SK-N-SH (cell line): ENCODE data around the gene ZNF222. TPM values are rescaled to one million over a fixed set of nuclear protein-coding genes. Genes with fewer than 3 reads are reported as not detected.

Experiments
- CTCF ChIA-PET: fragments of 300-600, 350-600 bp; formaldehyde crosslinking; extraction: SDS; loops from one replicate; lab custom pipeline; 2021; lab: Yijun Ruan, JAX
- POLR2A ChIA-PET: fragments of 350-600 bp; sonication (Branson Sonifier 250); formaldehyde crosslinking; extraction: SDS; loops from one replicate; lab custom pipeline; 2020; ENCODE audit warnings: antibody characterized with exemption, inconsistent platforms; lab: Yijun Ruan, JAX
- DNase-seq: peaks from one replicate; pipeline ENCODE4 v3.0.0; 2012
- H2AFZ ChIP-seq: fragments of 200-600 bp; sonication (generic); 2 replicates; pipeline ENCODE4 v1.8.1; 2016; ENCODE audit warnings: antibody characterized with exemption, mild to moderate bottlenecking, low read depth
- H3F3A ChIP-seq: fragments of 200-600 bp; sonication (generic); replicated peaks from 2 replicates; pipeline ENCODE3; 2016; ENCODE audit warnings: antibody characterized with exemption, mild to moderate bottlenecking; ENCODE audit not compliant: insufficient read depth
- H3K27ac ChIP-seq, 2 experiments: fragments of 200-500 bp in 1 of 2; fragments of 200-600 bp in 1 of 2; sonication (Bioruptor generic) in 1 of 2; sonication (generic), shearing (Covaris generic) in 1 of 2; 2 replicates each; pipeline versions ENCODE4 v1.5.1 to v1.6.1; 2014 to 2016; ENCODE audit warnings: low read depth in 2 of 2, inconsistent platforms in 1 of 2, low read length in 1 of 2, mild to moderate bottlenecking in 1 of 2, mixed read lengths in 1 of 2
- H3K27me3 ChIP-seq: fragments of 200-600 bp; sonication (generic), shearing (Covaris generic); 2 replicates; pipeline ENCODE4 v1.6.1; 2016; ENCODE audit warnings: mixed run types; ENCODE audit not compliant: insufficient read depth
- H3K36me3 ChIP-seq, 2 experiments: fragments of 200-500 bp in 1 of 2; fragments of 200-600 bp in 1 of 2; sonication (Bioruptor generic) in 1 of 2; sonication (generic) in 1 of 2; replicated peaks in 1 of 2; 2 replicates each; pipeline versions ENCODE3 to v1.5.1; 2014 to 2016; ENCODE audit warnings: low read length in 1 of 2, mild to moderate bottlenecking in 1 of 2; ENCODE audit not compliant: insufficient read depth in 2 of 2, control insufficient read depth in 1 of 2
- H3K4me1 ChIP-seq, 2 experiments: fragments of 200-500 bp in 1 of 2; fragments of 200-600 bp in 1 of 2; sonication (Bioruptor generic) in 1 of 2; sonication (generic), shearing (Covaris generic) in 1 of 2; 2 replicates each; pipeline versions ENCODE4 v1.5.1 to v1.6.1; 2014 to 2016; ENCODE audit warnings: low read depth in 1 of 2, low read length in 1 of 2, mixed run types in 1 of 2; ENCODE audit not compliant: insufficient read depth in 2 of 2, control insufficient read depth in 1 of 2
- H3K4me2 ChIP-seq: fragments of 200-600 bp; sonication (generic), shearing (Covaris generic); 2 replicates; pipeline ENCODE4 v1.6.1; 2017; ENCODE audit warnings: mixed run types
- H3K4me3 ChIP-seq, 2 experiments: fragments of 200-500 bp in 1 of 2; fragments of 200-600 bp in 1 of 2; sonication (Bioruptor generic) in 1 of 2; sonication (generic), shearing (Covaris generic) in 1 of 2; 2 replicates each; pipeline versions ENCODE4 v1.5.1 to v1.8.1; 2014 to 2016; ENCODE audit warnings: low read depth in 2 of 2, inconsistent platforms in 1 of 2, low read length in 1 of 2, mild to moderate bottlenecking in 1 of 2, mixed read lengths in 1 of 2, moderate library complexity in 1 of 2
- H3K79me2 ChIP-seq: fragments of 200-600 bp; sonication (generic); 2 replicates; pipeline ENCODE4 v1.8.1; 2017; ENCODE audit warnings: mild to moderate bottlenecking; ENCODE audit not compliant: insufficient read depth
- H3K9ac ChIP-seq: fragments of 200-600 bp; sonication (generic); 2 replicates; pipeline ENCODE4 v1.6.1; 2017; ENCODE audit warnings: mixed run types
- H3K9me2 ChIP-seq: fragments of 200-600 bp; sonication (generic); 2 replicates; pipeline ENCODE4 v1.6.1; 2017; ENCODE audit warnings: mixed run types
- H3K9me3 ChIP-seq: fragments of 200-600 bp; sonication (generic); 2 replicates; pipeline ENCODE4 v1.6.1; 2017; ENCODE audit warnings: mixed run types, mild to moderate bottlenecking, moderate library complexity
- H4K20me1 ChIP-seq: fragments of 200-600 bp; sonication (generic); 2 replicates; pipeline ENCODE4 v1.6.1; 2017; ENCODE audit warnings: mild to moderate bottlenecking, mixed run types; ENCODE audit not compliant: insufficient read depth
- CTCF ChIP-seq: fragments of 200-600 bp; sonication (generic); IDR thresholded peaks from 2 replicates; pipeline ENCODE4 v1.6.1; 2017; ENCODE audit warnings: antibody characterized with exemption, mild to moderate bottlenecking, moderate library complexity
- ELF1 ChIP-seq: IDR thresholded peaks from 2 replicates; pipeline ENCODE4 v1.4.0; 2012
- FOSL2 ChIP-seq: IDR thresholded peaks from 2 replicates; pipeline ENCODE4 v1.4.0; 2012; ENCODE audit warnings: low read depth, mild to moderate bottlenecking, moderate library complexity, borderline replicate concordance
- FOXJ3 ChIP-seq: sonication (generic); formaldehyde crosslinking; IDR thresholded peaks from 2 replicates; pipeline ENCODE4 v1.5.1; 2020; ENCODE audit warnings: mild to moderate bottlenecking, missing genetic modification reagents
- NRF1 ChIP-seq: IDR thresholded peaks from 2 replicates; pipeline ENCODE4 v1.6.1; 2012; ENCODE audit warnings: low read depth, mild to moderate bottlenecking, low read length
- WGBS: methylation state at CpG from one replicate; pipeline ENCODE4 v1.1.6; 2017; ENCODE audit warnings: low lambda C conversion rate; 5-methylcytosine and 5-hydroxymethylcytosine counted together
- polyA plus RNA-seq, 3 experiments: library from polyadenylated mRNA; depleted of rRNA; stranded (reverse); fragments of >200 nt; gene quantifications; 2 replicates each; pipeline ENCODE4 v1.2.3, GENCODE V29; 2012
- small RNA-seq, 7 experiments: library from RNA; depleted of rRNA; stranded (forward); fragments of <200 nt; gene quantifications; one replicate each; pipeline ENCODE3, GENCODE V24; 2012
- TF ChIP-seq, protein P1 (sequence below): fragments of 150-350 bp; IDR thresholded peaks from 2 replicates; pipeline ENCODE4 v1.6.1; 2016; ENCODE audit warnings: mild to moderate bottlenecking, low read depth, low read length
- TF ChIP-seq, protein P2 (sequence below): IDR thresholded peaks from 2 replicates; pipeline ENCODE4 v1.4.0; 2012; ENCODE audit warnings: low read depth

Gene ZNF222
- polyA plus RNA-seq, 1 of the 3 experiments (the other 2 are of a cell fraction): 3.7 TPM

GRCh38 chr19:44076325-44076724, 51.1 kb downstream of the ZNF222 start:
- H3F3A ChIP-seq: no peaks in the 10 kb centered on the region
- H3K36me3 ChIP-seq: peaks cover 16 to 27% of the 10 kb centered on the region in 2 experiments
- H3K27me3 ChIP-seq: no peaks in the 10 kb centered on the region
- no peak overlapping the region for H3K4me2 ChIP-seq
- H3K27ac ChIP-seq: no peak overlapping the region
- POLR2A ChIA-PET: no interaction called here
- CTCF ChIA-PET: no interaction called here
- H3K9ac ChIP-seq: no peak overlapping the region
- TF ChIP-seq ELF1: no peak
- no peak for TF ChIP-seq FOXJ3
- TF ChIP-seq, protein P1, sequence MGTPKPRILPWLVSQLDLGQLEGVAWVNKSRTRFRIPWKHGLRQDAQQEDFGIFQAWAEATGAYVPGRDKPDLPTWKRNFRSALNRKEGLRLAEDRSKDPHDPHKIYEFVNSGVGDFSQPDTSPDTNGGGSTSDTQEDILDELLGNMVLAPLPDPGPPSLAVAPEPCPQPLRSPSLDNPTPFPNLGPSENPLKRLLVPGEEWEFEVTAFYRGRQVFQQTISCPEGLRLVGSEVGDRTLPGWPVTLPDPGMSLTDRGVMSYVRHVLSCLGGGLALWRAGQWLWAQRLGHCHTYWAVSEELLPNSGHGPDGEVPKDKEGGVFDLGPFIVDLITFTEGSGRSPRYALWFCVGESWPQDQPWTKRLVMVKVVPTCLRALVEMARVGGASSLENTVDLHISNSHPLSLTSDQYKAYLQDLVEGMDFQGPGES: no peak
- TF ChIP-seq NRF1: no peak
- TF ChIP-seq CTCF: no peak
- TF ChIP-seq FOSL2: no peak
- TF ChIP-seq, protein P2, sequence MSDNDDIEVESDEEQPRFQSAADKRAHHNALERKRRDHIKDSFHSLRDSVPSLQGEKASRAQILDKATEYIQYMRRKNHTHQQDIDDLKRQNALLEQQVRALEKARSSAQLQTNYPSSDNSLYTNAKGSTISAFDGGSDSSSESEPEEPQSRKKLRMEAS: no peak
- peaks cover 0 to 6% of the 10 kb centered on the region in 2 experiments; a peak in 1 of 4 replicates for H3K4me1 ChIP-seq
- no peaks in the 10 kb centered on the region for H3K9me3 ChIP-seq
- no peak overlapping the region for H3K4me3 ChIP-seq
- H4K20me1 ChIP-seq: no peaks in the 10 kb centered on the region
- peaks cover 8% of the 10 kb centered on the region; the same call in 1 of the 2 replicates for H3K79me2 ChIP-seq
- 84% methylated on average over 2 of the region's 2 CpGs for WGBS
- DNase-seq: no peak
- no peak overlapping the region for H2AFZ ChIP-seq
- no peaks in the 10 kb centered on the region for H3K9me2 ChIP-seq

Small RNA genes within 50 kb of the gene (small RNA-seq; reads per million reads assigned to genes)
- gene AC006213.5: 0 reads per million in 7 experiments

Other genes with a start within 250 kb of the ZNF222 start
- gene KCNN4, start 244.4 kb upstream of the ZNF222 start, polyA plus RNA-seq (2012; rRNA removed): 21.0 and 22.2 TPM in 2 replicates
- 0.05 and 0.13 TPM in 2 replicates for gene LYPD5, start 222.9 kb upstream of the ZNF222 start, polyA plus RNA-seq (2012; rRNA removed)
- gene ZNF283, start 198.1 kb upstream of the ZNF222 start, polyA plus RNA-seq (2012; rRNA removed): 1.6 and 2.6 TPM in 2 replicates
- 2.6 and 4.3 TPM in 2 replicates for gene ZNF404, start 141.4 kb upstream of the ZNF222 start, polyA plus RNA-seq (2012; rRNA removed)
- 9.7 and 14.3 TPM in 2 replicates for gene ZNF45, start 90.1 kb upstream of the ZNF222 start, polyA plus RNA-seq (2012; rRNA removed)
- 0.64 and 1.7 TPM in 2 replicates for gene ZNF221, start 74.2 kb upstream of the ZNF222 start, polyA plus RNA-seq (2012; rRNA removed)
- 2.1 and 3.8 TPM in 2 replicates for gene ZNF155, start 41.2 kb upstream of the ZNF222 start, polyA plus RNA-seq (2012; rRNA removed)
- gene ZNF230, start 22.4 kb upstream of the ZNF222 start, polyA plus RNA-seq (2012; rRNA removed): 1.8 and 2.4 TPM in 2 replicates
- 2.7 and 4.1 TPM in 2 replicates for gene ZNF223, start 26.7 kb downstream of the ZNF222 start, polyA plus RNA-seq (2012; rRNA removed)
- gene ZNF284, start 46.8 kb downstream of the ZNF222 start, polyA plus RNA-seq (2012; rRNA removed): 1.4 and 2.2 TPM in 2 replicates
- gene ZNF224, start 69.0 kb downstream of the ZNF222 start, polyA plus RNA-seq (2012; rRNA removed): 13.9 and 20.2 TPM in 2 replicates
- 1.2 and 1.3 TPM in 2 replicates for gene ZNF225, start 88.0 kb downstream of the ZNF222 start, polyA plus RNA-seq (2012; rRNA removed)
- 3.1 and 6.0 TPM in 2 replicates for gene ZNF234, start 116.2 kb downstream of the ZNF222 start, polyA plus RNA-seq (2012; rRNA removed)
- gene ZNF226, start 139.7 kb downstream of the ZNF222 start, polyA plus RNA-seq (2012; rRNA removed): 28.8 and 48.3 TPM in 2 replicates
- gene ZNF227, start 187.2 kb downstream of the ZNF222 start, polyA plus RNA-seq (2012; rRNA removed): 8.3 and 9.1 TPM in 2 replicates
- gene ZNF233, start 234.5 kb downstream of the ZNF222 start, polyA plus RNA-seq (2012; rRNA removed): 0.97 and 1.8 TPM in 2 replicates